Measurements from ENCODE around the gene SRCIN1.

DNA sequence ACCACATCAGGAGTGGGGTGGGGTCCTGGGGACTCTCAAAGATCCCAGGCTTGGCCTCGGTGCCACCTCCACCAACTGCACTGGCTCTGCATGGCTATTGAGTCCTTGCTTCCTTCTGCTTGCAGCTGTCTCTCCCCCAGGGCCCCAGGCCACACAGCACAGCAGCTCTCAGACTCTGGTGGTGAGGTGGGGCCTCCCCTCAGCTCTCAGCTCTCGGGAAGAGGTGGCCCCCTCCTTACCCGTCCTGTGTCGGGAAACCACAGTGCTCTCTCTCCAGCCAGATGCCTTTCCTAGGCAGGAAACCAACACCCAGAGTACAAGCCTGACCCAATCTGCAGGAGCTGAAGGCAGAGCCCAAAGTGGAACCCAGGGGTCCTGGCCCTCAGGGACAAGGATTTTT is 18.5 kb downstream of the SRCIN1 start:
- TF ChIP-seq POLR2A (IDR thresholded peaks at IDR 0.05): no peak
- TF ChIP-seq, protein P1, sequence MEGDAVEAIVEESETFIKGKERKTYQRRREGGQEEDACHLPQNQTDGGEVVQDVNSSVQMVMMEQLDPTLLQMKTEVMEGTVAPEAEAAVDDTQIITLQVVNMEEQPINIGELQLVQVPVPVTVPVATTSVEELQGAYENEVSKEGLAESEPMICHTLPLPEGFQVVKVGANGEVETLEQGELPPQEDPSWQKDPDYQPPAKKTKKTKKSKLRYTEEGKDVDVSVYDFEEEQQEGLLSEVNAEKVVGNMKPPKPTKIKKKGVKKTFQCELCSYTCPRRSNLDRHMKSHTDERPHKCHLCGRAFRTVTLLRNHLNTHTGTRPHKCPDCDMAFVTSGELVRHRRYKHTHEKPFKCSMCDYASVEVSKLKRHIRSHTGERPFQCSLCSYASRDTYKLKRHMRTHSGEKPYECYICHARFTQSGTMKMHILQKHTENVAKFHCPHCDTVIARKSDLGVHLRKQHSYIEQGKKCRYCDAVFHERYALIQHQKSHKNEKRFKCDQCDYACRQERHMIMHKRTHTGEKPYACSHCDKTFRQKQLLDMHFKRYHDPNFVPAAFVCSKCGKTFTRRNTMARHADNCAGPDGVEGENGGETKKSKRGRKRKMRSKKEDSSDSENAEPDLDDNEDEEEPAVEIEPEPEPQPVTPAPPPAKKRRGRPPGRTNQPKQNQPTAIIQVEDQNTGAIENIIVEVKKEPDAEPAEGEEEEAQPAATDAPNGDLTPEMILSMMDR (IDR thresholded peaks at IDR 0.05): no peak
